HG02763 (cell line): Measurements from ENCODE around the gene SSRP1.
"Not testable (repeated sequence)": the region's sequence is repeated elsewhere in the genome, so short reads cannot be mapped to it uniquely, and the experiment has no call there.

Experiments
- ATAC-seq: cut with Tn5 transposase; IDR thresholded peaks from one replicate; pipeline ENCODE4 v1.9.1; 2021; ENCODE audit warnings: mild to moderate bottlenecking, moderate library complexity; ENCODE audit not compliant: unreplicated experiment

The SSRP1 gene, protein sequence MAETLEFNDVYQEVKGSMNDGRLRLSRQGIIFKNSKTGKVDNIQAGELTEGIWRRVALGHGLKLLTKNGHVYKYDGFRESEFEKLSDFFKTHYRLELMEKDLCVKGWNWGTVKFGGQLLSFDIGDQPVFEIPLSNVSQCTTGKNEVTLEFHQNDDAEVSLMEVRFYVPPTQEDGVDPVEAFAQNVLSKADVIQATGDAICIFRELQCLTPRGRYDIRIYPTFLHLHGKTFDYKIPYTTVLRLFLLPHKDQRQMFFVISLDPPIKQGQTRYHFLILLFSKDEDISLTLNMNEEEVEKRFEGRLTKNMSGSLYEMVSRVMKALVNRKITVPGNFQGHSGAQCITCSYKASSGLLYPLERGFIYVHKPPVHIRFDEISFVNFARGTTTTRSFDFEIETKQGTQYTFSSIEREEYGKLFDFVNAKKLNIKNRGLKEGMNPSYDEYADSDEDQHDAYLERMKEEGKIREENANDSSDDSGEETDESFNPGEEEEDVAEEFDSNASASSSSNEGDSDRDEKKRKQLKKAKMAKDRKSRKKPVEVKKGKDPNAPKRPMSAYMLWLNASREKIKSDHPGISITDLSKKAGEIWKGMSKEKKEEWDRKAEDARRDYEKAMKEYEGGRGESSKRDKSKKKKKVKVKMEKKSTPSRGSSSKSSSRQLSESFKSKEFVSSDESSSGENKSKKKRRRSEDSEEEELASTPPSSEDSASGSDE

DNA sequence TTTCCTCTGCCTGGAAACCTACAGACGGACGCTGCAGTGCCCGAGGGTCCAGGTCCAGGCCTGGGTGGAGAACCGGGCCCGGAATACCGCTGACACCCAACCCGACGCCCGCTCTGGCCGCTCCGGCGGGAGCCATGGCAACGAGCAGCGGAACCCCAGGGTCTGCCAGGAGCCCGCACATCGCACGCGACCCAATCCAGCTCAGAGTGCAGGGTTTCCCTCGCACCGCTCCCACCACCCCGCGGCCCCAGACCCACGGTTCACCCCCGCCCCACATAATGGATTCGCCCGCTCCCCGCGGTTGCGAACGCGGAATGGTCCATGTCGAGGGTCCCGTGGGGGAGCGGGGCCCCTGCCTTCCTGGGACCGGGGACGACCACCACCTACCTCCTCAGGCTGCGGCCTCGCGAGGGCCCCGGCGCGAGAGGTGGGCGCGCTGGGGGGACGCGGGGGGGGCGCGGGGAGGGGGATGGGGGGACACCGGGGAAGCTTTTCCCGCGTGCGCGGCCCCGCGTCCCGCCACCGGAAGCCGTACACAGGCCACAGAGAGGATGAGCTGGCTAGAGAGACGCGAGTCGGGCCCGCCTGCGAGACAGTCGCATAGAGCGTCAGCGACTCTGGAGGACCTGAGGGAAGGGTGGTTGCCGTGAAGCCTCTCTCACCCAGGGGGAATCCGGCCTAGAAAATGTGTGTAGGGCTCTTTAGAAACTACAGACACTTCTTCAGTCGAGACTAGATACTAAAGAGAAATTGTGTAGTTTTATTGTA lies at the start of gene SSRP1:
SSRP1 (minus strand) TSS at position 550 of the 768 bp plus-strand sequence. CDS start 771 bp downstream, outside the sequence.
- peak; percentile 100 for ATAC-seq

DNA sequence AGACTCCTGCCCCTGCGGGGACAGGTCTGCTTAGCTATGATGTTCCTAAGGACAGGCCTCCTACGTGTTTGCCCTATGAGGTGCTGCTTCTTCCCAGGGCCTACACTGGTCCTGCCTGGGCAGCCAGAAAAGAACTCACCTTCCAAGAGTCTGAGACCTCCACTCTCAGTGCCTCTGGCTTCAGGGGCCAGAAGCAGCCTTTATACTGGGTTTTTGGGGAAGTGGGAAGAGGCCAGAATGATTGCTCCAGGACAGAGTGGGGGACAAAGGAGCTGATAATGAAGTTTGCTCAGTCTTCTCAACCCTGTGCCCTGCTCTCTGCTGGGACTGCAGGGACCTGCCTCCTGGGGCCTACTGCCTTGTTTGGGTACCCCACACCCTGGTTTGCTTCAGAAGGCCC lies 45.3 kb upstream of the SSRP1 start, which contains the start of gene PRG3:
PRG3 (minus strand) TSS at position 176 of the 400 bp plus-strand sequence. CDS start 442 bp downstream, outside the sequence.
- ATAC-seq, result no peak

DNA sequence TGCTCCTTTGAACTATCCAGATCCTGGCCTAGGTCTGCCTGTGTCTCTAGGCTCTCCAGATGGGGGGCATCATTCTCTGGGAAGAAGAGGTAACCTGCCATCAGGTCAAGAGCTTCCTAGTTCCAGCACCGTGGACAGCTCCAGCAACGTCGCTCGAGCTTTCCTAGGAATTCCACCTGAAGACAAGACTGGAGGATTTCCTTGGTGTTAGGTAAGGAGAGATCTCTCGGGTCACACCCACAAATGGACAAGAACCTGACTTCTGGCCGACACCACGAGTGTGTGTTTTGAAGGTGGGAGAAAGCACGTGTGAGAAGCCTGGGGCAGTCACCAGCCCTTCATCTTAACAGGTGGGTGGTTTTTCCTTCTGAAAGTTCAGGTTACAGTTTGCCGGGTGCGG lies 44.0 kb upstream of the SSRP1 start:
- no peak for ATAC-seq

DNA sequence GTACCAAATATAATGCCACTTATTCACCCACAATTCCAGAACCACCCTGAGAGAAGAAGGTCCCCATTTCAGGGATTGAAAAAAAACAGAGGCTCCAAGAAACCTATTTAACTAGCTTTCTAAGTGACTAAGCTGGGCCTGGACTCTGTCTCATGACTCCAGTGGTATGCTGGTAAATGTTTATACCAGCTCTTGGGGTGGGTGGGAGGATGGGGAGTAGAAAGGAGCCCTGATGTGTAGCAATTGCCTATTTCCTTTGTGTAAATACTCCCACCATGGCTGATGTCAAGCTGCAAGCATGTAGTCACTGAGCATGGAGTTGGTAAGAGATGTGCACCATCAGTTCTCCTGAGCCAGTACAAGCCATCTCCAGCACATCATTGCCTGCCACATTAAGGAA lies 42.5 kb upstream of the SSRP1 start:
- no peak for ATAC-seq

DNA sequence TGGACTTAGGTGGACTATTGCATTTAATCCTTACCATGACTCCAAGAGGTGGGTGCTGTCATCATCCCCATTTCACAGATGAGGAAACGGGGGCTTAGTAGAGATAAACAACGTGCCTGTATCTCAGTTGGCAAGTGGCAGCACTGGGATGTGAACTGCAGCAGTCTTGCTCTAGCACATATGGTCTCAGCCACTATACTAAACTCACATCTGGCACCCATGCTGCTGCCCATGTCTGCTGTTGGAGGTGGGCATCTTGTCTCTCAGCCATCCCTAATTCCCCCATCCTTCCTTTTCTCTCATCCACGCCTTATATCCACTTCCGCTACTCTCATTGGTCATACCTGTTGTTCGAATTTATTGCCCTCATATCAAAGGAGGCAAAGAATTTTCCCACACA lies 41.4 kb upstream of the SSRP1 start:
- no peak for ATAC-seq

DNA sequence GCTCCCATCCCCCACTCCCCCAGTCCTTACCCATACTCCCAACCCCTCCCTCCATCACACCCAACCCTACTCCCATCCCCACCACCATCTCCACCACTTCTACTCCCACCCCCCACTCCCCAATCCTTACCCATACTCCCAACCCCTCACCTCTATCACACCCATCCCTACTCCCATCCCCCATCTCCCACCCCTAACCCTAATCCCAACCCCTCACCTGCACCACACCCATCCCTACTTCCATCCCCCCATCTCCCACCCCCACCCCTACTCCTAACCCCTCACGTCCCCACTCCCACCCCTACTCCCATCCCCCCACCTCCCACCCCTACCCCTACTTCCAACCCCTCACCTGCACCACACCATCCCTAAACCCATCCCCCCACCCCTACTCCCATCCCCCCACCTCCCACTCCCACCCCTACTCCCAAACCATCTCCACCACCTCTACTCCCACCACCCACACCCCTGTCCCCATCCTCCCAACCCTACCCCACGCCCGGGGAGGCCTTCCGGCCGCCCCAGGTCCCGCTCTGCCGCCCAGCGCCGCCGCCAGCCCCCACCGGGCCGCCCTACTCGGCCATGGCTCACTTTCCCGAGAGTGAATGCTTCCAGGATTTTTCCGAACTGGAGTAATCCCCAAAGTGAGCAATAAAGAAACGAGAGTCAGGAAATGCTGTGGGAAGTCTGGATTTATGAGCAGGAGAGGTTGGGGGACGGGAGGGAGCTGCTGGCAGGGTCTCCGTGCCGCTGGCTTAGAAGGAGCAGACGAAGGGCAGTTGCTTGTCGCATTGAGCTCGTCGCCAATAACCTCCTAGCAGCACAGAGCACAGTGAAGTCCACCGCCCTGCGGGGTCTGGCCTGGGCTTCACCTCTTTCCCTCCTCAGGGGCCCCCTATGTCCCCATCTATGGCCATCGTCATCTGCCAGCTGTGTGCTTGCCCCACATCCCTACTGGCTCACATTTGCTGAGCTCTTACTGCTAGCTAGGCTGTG lies 40.7 kb upstream of the SSRP1 start:
- no peak for ATAC-seq

DNA sequence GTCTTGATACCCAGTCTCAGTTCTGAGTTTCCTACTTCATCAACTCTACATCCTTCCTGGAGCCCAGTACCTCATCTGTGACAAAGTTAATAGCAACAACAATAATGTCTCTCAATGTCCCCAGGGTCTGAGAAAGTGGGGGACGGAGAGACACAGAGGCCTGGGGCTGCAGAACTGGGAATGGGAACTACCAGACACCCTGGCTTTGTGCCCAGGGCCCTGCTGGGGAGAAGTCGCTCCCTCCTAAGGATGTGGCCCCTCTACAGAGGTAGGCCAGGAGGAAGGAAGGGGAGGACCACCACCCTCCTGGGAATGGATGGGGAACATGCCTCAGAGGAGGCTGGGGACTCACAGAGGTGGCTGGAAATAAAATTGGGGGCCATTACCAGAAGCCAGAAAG lies 39.8 kb upstream of the SSRP1 start:
- no peak for ATAC-seq

DNA sequence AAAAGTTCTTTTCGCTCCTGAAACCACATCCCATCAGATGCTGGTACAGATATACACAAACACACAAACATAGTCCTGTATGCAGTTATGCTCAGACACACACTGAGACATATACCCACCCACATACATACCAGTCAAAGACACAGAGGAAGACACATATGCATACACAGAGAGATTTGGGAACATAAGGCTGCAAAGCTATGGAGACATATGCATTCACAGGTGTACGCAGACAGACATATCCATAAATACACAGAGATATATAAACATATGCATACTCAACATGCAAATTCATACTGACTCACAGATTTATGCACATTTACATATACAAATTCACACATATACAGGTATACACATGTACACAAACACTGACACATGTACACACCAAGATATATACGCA lies 39.3 kb upstream of the SSRP1 start:
- no peak for ATAC-seq

DNA sequence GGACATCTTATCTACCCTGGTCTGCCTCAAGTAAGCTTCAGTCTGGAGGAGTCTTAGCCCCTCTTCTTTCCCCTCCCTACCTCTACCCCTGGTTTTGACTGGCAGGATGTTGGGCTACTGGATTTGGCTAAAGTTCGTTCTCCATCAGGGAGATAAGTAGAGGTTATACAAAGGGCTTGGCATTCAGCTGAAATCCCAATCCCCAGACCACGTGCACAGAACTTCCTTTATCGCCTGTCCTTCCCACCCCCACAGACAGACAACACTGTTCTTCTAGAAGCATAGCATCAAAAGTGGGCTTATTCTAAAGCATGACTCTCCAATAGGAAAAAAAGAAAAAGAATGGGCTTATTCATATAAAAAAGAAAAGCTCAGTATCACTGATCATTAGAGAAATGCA lies 37.5 kb upstream of the SSRP1 start:
- ATAC-seq, result no peak

DNA sequence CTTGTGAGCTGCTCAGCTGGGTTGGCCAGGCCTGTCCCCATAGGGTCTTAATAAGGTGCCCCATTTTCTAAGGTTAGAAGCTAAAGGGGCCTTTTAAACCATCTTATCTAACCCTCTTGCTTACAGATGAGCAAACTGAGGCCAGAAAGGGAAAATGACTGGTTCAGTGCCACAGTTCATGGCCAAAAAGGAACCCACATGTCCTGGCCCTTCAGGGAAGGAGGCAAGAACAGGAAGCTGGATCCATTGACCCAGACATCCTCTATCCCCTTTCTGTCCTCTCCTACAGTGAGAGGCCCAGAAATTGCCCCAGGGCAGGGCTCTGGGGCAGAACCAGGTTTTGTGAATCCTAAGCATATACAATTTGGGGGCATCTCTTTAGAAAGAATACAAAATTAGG lies 35.2 kb upstream of the SSRP1 start:
- ATAC-seq, result no peak

DNA sequence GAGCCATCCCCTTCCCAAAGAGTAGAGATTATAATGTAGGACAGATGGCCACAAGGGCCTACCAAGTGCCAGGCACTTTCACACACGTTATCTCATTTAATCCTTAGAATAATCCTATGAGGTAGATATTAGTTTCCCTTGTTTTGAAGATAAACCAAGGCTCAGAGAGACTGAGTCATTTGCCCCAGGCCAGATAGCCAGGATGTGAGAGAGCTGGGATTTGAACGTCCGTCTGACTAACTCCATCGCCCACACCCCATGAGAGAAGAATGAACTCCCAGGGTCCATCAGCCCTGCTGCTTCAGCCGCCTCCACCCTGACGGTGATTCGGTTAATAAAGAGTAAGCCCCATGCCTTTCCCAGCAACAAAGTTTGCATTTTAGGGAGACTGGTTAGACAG lies 34.6 kb upstream of the SSRP1 start:
- ATAC-seq, result no peak

DNA sequence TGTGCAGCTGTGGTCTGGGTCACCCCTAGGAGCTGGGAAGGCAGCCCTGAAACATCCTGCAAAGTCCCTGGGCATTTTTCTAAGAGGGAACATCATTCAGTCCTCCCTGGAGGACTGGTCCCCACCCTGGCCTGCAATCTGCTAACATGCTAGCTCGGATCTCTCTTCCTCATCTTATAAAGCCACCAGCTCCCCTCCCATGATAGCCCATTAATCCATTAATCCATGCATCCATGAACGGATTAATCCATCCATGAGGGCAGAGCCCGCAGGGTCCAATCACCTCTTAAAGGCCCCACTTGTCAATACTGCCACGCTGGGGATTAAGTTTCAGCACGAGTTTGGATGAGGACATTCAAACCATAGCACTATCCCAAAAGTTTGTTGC lies 33.1 kb upstream of the SSRP1 start:
- ATAC-seq, result no peak

DNA sequence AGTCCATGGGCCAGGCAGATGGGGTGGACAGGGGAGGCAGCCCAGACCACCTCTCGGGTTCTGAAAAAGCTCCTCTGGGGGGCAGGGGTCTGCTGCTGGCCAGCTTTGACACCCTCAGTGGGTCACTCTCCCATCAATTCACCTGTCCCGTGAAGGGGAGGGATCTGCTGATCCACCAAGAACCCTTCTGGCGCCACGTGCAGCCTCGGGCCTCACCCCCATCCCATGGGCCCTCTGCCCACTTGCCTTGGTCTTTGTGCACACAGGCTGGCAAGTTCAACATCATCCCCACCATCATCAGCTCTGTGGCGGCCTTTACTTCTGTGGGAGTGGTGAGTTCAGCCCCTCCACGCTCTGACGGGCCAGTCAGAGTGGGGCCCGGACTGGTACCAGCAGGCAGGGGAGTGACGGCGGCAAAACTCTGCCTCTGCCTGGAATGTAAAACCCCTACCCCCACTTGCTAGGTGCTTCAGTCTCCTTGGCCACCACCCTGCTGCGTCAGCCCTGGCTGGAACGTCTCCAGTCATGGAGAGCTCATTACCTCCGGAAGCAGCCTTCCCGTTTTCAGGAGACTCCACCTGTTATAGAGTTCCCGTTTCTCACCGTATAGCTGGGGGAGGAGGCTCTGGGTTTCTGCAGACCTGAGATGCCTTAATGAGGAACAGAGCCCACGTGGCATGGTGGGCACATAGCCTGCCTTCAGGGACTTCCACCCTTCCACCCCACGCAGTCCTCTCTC lies 32.6 kb upstream of the SSRP1 start:
- no peak for ATAC-seq

DNA sequence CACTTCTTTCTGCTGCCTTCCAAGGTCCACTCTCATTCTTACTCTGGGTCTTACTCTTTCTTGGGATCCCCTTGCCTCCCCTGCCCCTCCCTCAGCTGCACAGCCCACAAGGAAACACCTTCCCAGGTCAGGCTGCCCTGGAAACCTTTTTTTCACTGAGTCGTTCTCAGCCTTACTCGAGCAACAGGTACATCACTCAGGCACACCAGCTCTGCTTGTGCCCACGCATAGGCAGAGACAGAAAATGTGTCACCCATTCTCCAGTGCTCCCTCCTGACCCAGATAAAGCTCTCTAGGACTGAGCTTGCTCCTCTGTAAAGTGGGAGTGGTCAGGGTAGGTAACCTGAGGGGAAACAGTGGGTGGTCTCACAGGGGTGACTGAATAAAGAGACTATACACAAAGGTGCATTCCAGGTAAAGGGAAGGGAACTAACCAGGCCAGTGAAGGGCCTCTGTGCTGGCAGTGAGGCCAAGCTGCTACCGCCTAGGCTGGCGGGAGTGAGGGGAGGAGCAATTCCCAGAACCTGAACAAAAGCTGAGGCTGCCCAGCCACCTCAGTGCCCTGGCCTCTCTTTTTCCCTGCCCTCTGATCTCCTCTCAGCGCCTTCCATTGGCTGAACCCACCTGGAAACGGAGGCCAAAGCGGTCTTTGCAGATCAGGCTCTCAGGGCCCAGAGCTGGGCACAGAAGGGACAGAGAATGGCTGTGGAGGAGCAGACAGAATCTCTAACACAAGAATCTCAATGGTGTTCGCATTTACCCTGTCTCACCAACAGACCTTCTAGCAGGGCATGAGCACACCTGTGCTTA lies 29.4 kb upstream of the SSRP1 start:
- no peak for ATAC-seq

DNA sequence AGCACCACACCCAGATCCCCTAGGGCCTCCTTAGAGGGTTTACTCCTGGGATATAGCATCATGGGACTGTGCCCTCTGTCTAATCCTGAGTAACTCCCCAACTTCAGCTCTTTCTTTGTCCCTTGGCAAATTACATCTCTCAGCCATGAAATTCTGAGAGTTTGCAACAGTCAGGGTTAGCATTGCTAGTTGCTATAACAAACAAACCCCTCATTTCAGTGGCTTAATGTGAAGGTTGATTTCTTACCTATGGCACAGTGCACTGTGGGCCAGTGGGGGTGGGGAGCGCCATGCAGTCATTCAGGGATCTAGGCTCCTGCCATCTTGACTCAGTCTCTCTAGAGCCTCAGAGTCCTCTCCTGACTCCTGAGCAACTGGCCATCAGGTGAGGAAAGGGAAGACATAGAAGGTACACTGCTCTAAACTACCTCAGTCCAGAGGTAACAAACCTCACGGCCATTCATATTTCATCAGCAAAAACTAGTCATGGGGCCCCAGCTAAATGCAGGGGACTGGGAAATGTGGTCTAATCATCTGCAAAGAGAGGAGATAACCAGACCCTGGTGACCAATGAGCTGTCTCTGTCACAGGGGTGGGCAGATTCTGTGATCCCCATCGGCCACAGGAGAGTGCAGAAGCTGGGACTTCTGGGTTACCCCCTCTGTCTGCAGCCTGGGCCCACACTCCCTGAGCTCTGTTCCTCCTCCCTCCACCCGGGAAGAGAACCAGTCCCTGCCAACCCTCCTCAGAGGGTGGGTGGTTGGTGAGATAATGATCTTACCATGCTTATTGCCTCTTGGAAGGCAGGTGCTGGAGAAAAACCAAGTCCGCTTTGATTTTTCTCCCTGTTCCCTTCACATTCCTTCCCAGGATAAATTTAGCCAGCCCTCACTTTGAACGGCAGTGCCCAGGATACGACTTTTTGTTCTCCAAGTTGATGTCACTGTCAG lies 27.7 kb upstream of the SSRP1 start:
- ATAC-seq, result no peak

DNA sequence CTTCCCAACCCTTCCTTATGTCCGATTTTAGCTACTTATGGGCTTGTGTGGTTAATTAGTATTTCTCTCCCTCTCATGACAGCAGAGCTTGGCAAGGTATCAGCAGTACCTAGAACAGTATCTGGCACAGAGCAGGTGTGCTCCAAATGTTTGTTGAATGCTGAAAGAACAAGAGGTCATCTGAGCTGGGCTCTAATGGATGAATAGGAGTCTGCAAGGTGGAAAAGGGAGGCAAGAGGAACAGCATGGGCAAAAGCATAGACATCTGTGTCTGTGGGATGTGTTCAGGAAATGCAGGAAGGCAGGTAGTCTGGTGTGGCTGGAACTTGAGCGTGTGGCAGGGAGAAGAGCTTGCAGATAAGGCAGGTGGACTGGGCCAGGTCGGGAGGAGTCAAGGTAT lies 26.2 kb upstream of the SSRP1 start:
- no peak for ATAC-seq

DNA sequence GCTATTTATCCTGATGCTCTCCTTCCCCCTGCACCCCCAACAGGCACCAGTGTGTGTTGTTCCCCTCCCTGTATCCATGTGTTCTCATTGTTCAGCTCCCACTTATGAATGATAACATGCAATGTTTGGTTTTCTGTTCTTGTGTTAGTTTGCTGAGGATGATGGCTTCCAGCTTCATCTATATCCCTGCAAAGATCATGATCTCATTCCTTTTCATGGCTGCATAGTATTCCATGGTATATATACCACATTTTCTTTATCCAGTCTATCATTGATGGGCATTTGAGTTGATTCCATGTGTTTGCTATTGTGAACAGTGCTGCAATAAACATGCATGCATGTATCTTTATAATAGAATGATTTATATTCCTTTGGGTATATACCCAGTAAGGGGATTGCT lies 25.7 kb upstream of the SSRP1 start:
- not testable (repeated sequence) for ATAC-seq

DNA sequence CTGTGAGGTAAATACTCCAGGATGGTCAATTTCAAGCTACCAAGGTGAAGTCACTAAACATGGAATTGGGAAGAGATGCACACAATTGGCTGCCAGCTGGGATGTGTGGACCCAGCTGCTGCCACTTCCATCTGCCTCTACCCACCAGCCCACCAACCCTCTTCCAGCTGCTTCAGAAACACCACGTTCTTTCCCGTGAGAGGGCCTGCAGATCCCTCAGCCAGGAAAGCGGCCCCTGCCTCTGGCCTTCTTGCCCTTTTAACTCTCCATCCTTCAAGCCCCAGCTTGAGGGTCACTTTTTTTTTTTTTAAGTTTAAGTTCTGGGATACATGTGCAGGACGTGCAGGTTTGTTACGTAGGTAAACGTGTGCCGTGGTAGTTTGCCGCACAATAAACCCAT lies 25.3 kb upstream of the SSRP1 start:
- no peak for ATAC-seq
